ENCODE data around the gene TRIO.

DNA sequence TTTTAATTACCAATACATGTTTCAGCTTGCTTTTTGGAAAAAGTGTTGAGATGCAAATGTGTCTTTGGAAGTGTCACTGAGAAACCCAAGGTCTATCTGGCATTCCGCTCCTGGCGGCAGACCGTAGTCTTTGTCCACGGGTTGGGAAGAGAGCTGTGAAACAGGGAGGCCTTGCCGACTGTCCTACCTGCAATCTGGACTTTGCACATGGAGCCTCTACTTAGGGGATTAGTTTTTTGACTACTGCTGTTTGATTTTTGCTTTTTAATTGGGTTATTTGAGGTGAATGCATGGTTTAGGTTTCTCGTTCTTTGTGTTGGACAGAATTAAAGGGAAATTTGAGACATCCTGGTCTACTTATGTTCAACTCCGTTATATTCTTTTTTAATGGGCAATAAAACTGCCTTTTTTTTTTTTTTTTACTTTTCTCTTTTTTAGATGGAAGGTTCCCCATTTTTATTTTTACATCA, 25.7 kb downstream of the TRIO start:
- TF ChIP-seq, protein P1, sequence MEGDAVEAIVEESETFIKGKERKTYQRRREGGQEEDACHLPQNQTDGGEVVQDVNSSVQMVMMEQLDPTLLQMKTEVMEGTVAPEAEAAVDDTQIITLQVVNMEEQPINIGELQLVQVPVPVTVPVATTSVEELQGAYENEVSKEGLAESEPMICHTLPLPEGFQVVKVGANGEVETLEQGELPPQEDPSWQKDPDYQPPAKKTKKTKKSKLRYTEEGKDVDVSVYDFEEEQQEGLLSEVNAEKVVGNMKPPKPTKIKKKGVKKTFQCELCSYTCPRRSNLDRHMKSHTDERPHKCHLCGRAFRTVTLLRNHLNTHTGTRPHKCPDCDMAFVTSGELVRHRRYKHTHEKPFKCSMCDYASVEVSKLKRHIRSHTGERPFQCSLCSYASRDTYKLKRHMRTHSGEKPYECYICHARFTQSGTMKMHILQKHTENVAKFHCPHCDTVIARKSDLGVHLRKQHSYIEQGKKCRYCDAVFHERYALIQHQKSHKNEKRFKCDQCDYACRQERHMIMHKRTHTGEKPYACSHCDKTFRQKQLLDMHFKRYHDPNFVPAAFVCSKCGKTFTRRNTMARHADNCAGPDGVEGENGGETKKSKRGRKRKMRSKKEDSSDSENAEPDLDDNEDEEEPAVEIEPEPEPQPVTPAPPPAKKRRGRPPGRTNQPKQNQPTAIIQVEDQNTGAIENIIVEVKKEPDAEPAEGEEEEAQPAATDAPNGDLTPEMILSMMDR (IDR thresholded peaks at IDR 0.05) = no peak
- TF ChIP-seq POLR2A (IDR thresholded peaks at IDR 0.05) = no peak
